LNCAP (cell line): Measurements from ENCODE around the gene HEXIM1.

Experiments used
- CTCF ChIP-seq: fragments of 450-650 bp; IDR thresholded peaks from 2 replicates; pipeline ENCODE4 v1.5.1; 2017; ENCODE audit warnings: mild to moderate bottlenecking

The HEXIM1 gene

GRCh38 chr17:45148183-45149036, at the start of gene HEXIM1:
TSS of gene HEXIM1 (plus strand) at chr17:45148475. CDS start at chr17:45149191, 716 bp downstream.
- no peak for TF ChIP-seq CTCF

DNA sequence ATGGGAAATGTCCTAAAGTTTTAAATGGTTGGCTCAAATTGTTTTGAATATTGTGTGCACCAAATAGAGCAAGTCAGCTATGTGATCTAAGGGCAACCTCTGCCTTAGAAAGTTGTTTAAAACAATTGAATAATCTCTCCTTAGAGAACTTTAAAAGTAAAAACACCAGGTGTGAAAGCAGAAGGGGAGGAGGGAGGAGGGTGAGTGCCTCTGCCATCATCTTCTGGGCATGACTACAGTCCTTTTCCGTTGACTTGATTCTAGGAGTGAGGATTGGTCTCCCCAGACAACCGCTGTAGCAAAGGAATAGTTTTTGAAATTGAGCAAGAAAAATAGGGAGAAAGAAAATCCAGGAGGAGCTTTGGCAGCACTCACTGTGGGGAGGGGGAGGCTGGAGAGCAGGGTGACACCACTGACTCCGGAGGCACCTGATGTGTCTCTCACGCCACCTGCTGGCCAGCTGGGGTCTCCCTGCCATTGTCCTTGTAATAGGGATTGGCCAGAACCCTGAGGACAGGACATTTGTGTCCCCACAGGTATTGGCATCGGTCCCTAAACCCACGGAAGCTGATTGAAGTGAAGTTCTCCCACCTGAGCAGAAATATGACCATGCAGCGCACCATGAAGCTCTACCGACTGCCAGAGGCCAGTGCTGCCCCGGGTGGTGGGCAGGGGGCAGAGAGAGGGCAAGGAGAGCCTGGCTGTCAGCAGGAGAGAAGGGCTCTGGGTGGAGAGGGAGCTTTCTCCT, 49.2 kb upstream of the HEXIM1 start:
- TF ChIP-seq CTCF: peak; percentile 97

DNA sequence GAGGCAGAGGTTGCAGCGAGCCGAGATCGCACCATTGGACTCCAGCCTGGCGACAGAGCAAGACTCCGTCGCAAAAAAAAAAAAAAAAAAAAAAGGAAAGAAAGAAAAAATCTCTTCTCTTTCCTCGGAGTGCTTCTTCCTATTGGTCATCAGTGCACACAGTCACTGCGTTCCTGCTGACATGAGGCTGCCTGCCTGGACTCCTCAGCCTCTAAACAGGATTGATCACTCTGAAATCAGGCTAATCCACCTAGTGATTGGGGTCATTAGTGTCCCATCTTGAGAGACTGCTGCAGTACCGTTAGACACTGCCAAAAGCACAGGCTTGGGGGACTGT, 46.8 kb upstream of the HEXIM1 start:
- TF ChIP-seq CTCF: no peak

- no peak for TF ChIP-seq CTCF
Measured at GRCh38 chr17:45101883-45102811, 46.1 kb upstream of the HEXIM1 start.

GRCh38 chr17:45102856-45103255, 45.4 kb upstream of the HEXIM1 start:
- no peak for TF ChIP-seq CTCF

DNA sequence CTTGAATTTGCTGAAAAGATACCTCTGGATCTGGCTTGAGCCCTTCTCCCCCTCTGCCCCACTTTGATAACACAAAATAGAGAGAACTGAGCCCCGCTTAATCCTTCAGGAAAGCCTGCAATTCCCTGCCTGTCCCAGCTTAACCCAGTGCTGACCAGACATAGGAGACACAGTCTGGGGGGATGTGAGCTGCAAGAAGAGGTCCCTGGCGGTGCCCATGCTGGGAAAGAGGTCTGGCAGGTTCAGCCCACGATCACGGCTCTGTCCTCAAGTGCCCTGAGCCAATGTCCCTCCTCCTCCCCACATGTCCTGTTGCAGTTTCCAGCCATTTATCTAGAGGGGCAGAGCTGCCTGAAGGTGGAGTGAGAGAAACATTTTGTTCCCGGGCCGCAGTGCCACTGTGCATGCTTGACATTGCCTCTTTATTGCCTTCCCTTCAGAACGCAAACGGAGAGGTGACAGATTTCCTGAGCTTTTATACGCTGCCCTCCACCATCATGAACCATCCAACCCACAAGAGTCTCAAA, 44.9 kb upstream of the HEXIM1 start:
- no peak for TF ChIP-seq CTCF

DNA sequence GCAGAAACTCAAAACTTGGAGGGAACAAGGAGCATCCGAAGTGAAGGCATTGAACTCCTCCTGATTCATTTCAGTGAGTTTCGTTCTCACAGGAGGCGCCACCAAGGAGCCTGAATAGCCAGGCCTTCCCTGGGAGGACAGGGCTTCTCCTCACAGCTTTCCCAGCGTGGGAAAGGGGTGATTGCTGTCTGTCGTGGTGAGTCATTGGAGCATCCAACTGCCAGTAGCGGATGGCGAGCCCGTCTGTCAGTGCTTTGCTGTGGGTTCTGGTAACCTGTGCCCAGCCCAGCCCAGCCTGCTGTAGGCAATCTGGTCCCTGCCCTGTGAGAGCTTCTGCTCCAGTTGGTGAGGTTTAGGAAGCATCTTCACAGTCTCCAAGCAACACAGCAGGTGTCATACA, 44.2 kb upstream of the HEXIM1 start:
- TF ChIP-seq CTCF: no peak
